Medulla oblongata (tissue), 1 donor: ENCODE data around the gene ARHGAP44.
"Not testable (repeated sequence)": the region's sequence is repeated elsewhere in the genome, so short reads cannot be mapped to it uniquely, and the experiment has no call there.

Source experiments
- DNase-seq: peaks from one replicate; pipeline ENCODE4 v3.0.0-alpha.2; 2015; ENCODE audit errors: extremely low spot score

The ARHGAP44 gene

DNA sequence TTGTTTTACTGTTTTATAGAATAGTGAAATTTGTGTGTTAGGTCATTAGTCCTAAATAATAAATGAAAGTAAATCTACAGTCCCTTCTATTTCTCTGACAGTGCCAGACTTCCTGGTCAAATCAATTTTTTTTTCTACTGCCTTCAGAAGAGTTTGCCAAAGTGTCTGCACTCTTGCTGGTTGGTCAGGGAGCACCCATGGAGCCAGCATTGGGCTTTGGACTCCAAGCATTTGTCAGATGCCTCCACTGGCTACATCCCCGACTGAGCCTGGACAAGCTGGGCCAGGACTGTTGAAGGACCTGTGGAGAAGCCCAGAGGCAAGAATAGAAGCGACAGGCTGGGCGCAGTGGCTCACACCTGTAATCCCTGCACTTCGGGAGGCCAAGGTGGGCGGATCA, 174.9 kb downstream of the ARHGAP44 start:
- DNase-seq, result no peak

DNA sequence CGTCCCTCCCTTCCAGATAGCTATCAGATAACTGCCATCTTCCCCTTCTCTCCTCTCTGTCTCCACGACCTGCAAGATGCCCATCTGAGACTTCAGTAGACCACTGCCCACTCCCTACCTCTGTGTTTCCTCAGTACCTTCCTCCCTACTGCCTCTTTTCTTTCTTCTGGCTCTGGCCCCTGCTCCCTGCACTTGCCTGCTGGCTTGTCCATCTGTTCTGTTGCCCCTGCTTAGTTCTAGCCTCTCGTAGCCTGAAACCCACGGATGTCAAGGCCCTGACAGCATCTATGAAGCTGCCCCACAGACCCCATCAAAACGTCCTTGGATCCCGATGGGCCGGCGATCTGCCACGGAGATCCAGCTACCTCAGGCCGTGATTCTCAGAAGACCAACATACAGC, 175.5 kb downstream of the ARHGAP44 start:
- no peak for DNase-seq

DNA sequence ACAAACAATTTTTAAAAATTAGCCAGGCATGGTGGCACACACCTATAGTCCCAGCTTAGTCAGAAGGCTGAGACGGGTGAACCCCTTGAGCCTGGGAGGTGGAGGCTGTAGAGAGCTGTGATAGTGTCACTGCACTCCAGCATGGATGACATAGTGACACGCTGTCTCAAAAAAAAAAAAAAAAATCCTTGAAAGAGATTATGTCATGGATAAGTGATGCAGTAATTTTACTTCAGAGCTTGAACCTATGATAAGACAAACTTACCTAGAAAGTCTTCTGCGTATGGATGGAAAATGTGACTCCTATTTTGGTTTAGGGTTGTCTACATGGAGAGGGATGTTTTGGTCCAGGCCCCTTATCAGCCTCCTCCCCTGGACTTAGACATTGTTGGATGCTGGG, 176.7 kb downstream of the ARHGAP44 start:
- no peak for DNase-seq

DNA sequence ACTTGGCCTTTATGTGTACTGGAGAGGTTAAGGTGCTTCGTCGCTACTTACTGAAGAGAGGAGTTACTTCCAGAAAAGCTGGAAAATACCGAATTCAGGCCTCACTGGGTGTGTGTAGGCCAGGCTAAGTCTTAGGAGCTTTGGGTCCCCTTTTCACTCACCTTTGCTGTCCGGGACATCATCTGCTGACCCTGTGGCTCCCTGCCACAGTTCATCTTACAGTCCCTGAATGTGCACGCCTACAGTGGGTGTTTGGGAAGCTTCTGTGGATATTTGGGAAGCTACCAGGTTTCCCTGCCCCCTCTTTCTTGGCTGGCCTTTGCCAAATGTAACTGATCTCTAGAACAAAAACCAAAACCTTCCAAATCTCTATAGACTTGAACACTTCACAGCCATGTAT, 177.1 kb downstream of the ARHGAP44 start:
- DNase-seq, result no peak

DNA sequence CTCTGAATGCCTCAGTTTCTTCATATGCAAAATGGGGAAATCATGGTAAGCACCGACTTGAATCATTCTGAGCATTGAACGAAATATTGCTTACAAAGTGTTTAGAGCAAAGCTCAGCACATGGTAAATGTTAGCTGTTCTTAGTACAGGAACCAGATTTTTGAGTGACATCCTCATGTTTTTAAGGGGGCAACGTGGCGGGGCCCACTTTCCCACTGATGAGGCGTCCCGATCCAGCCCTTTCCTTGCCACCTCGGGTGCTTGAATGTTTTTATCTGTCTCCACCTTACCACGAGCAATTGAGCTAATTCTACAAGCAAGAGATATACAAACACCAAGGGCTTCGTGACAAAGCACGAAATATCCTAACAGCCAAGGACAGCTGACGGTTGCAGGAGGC, 178.7 kb downstream of the ARHGAP44 start:
- DNase-seq, result no peak

DNA sequence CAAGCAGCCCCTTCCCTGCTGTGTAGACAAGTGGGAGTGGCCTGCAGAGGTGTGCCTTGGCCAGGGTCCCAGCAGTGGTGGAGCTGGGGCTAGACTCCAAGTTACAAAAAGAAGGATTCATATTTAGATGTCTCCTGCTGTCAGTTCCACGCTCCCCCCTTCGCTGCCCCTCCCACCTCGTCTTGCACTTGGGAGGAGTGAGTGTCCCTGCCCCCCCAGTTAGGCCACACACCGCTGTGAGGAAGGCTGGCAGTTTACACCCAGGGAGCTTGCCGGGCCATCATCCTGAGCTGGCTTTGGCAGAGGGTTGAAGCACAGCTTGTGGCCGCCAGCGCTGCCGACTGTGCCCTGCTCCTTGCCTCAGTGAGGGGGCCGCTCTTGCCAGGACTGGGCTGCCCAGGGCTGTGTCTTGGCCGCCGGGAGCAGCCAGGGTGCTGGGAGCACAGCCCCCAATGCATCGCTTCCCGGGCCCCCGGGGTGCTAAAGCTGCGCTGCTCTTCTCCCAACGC, 184.3 kb downstream of the ARHGAP44 start:
- DNase-seq, result no peak

DNA sequence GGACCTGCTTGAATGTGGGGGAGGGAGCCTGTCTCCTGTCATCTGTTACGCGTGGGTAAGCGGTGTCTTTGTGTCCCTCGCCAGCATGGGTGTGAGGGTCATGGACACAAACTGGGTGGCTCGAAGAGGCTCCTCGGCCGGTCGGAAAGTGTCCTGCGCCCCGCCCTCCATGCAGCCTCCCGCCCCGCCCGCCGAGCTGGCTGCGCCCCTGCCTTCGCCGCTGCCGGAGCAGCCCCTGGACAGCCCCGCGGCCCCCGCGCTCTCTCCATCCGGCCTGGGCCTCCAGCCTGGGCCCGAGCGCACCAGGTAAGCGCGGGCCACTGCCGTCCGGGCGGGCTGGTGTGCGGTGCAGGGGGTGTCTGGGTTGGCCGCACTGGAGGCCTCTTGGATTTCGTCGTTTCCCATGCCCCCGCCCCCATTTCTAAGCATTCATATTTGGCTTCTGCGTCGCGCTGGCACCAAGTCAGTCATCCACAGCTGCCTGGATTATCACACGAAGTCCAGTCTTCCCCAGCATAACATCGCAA, 184.8 kb downstream of the ARHGAP44 start:
- DNase-seq, result no peak

DNA sequence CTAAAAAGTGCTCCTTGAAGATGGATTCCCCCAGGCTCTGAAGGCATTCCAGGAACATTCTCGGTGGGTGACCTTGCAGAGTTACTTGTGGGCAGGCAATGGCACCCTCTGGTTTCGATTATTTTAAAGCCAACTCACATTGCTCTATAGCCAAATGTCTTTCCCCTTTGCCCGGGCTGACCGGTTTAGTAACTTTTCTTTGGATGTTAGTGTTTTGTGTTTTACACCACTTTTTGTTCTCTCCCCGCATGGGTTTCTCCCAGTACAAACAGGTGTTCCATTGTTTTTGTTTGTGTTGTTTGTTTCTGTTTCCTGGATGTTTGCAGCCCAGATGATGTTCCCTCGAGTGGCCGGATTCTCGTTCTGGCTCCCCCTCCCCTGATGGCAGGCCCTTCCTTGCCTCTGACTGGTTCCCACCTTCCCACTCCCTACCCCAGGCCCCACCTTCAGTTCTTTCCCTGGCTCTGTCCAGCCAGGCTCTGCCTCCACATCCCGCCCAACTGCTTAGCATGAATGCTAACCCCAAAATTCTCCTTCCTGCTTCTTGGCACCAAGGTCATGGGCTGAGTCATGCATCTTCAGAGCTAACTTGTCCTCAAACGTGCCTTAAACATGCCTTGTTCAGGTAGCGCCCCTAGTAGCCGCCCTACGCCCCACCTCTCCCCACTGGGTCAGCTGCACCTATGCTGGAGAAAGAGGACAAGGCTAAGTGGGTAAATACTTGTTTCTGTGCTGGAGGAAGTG, 187.9 kb downstream of the ARHGAP44 start:
- no peak for DNase-seq

DNA sequence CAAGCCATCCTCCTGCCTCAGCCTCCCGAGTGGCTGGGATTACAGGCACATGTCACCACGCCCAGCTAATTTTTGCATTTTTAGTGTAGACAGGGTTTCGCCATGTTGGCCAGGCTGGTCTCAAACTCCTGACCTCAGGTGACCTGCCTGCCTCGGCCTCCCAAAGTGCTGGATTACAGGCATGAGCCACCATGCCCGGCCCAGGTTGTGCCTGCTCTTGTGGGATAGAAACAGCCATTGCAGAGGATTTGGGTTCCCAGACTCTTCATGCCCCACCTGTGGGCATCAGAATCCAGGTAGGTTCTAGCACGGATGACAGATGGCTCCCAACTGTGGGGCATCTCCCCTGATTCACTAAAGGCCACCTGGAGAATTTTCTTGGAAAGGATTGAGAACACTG, 189.5 kb downstream of the ARHGAP44 start:
- not testable (repeated sequence) for DNase-seq

DNA sequence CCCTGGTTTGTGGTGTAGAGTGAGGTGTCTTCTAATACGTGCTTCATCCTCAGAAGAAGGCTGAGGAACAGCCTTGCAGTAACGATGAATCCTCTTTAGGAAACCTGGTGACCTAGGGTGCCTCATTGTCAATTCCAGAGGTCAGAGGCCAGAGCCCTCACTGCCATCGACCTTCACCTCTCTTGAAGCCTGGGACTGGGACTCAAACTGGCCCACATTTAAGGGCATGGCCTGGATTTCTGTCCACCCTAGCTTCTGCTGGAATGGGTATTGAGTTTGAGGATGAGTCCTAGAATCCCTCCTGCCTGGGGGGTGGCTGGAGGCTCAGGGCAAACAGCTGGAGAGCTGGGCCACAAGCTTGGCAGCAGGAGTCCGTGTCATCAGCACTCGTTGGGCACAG, 189.9 kb downstream of the ARHGAP44 start:
- no peak for DNase-seq

DNA sequence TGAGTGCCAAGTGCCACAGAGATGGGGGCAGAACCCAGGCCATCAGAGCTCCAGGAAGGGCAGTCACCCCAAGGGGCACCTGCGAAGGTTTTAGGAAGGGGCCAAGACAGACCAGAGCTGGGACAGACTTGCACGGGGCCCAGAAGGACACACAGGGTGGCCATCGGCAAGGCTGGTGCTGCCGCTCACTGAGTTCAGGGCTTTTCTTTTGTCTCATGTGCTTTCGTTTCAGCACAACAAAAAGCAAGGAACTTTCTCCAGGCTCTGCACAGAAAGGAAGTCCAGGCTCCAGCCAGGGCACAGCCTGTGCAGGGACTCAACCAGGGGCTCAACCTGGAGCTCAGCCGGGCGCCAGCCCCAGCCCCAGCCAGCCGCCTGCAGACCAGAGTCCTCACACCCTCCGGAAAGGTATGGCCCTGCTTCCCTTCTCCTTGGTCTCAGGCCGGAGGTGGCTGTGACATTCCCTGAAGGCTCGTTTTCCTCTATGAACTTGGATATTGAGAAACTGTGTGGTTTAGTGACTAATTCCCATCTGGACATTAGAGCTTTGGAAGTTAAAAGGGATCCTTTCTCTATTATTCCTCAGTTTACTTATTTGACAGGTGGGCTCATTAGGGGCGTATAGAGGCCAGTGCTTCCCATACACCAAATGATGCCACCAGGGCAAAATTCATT, 190.7 kb downstream of the ARHGAP44 start:
- DNase-seq, result no peak

DNA sequence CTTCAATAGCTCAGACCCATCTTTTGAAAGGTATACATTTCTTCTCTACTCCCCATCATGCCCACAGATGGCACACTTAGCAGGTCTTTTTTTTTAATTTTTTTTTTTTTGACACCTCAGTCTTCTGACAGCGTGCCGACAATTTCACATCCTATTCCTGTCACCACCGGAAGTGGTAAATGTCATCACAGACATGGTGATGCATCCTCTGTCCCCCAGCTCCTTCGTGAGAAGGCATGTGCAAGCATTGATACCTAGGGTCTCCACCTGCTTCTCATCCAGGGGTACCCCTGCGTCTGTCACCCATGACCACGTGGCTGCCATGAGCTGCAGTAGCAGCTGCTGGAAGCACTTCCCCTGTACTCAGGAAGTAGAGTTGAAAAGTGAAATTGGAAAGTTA, 192.9 kb downstream of the ARHGAP44 start:
- no peak for DNase-seq

DNA sequence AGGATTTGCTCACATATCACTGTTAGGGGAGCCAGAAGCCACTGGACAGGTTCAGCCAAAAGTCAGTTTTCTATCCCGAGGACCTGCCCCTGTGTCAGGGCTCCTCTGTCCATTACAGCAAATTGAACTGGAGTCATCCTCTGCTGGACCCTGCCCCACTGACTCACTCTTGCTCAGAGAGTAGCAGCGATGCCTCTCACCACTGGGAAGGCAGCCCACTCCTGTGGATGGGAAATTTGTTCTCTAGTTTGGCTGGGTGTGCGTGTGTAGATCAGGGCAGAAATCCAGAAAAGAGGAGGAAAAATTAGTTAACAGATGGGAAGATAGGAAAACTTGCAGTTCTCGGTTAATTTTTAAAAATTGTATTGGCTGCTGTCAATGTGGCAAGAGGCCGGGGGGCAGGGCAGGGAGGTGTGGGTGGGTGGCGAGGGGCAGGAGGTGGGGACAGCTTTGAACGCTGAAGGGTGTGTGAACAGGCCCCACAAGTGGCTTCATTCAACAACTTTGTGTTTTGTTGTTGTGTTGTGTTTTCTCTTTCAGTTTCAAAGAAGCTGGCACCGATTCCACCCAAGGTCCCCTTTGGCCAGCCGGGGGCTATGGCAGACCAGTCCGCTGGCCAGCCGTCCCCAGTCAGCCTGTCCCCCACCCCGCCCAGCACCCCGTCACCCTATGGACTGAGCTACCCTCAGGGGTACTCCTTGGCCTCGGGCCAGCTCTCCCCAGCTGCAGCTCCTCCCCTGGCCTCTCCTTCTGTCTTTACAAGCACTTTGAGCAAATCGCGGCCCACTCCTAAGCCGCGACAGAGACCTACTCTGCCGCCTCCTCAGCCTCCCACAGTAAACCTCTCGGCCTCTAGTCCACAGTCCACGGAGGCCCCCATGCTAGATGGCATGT, 194.9 kb downstream of the ARHGAP44 start:
- peak; percentile 52 for DNase-seq

DNA sequence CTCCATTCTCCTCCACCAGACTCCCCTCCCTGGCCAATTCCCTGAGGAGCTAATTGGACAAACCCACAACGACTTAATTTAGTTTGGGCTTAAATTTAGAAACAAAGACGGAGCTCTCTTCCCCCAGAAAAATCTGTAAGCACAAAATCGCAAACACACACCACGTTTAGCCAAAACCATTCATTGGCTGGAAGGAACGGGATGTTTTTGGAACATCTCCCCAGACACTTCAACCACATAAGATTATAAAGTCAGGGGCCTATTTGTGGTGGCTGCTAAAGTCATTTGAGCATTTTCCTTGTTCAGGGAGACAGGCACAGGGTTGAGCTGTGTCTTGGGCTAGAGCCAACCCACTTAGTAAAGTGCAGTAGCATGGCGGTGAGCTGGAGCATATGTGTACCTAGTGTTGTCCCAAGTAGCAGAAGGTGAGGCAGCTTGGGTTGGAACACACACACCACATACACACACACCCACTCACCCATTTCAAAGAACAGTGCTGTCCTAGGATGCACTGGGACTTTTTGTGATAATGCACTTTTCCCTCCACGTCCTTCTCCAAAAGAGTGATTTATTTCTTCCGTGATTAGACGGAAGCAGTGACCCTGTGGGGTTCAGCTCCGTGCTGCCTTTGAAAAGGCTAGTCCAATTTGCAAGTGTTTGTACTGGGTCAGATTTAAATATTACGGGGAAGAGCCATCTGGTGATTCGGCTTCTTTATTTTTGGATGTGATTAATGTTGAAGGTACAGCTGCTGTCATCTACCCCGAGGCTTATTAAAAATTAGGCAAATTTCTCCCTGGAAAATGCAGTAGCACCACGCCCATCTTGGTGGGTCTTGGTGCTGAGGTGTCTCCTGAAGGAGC, 196.4 kb downstream of the ARHGAP44 start:
- no peak for DNase-seq

DNA sequence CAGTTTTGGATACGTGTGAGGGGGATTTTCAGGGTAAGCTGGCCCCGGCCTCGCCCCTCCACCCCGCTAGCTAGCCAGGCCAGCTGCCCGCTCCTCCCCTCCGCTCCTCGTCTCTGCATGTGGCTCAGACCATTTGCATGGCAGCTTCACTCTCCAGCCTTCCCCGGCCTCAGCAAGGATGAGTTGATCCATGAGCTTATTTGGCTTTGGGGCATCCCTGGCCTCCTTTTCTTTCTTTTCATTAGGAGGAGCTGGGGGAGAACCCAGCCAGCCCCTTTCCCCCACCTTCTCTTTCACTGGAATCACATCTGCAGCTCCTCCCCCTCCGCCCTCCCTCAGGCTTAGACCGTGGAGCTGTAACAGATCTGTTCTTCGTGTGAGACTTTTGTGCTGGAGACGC, 197.8 kb downstream of the ARHGAP44 start:
- DNase-seq, result no peak

DNA sequence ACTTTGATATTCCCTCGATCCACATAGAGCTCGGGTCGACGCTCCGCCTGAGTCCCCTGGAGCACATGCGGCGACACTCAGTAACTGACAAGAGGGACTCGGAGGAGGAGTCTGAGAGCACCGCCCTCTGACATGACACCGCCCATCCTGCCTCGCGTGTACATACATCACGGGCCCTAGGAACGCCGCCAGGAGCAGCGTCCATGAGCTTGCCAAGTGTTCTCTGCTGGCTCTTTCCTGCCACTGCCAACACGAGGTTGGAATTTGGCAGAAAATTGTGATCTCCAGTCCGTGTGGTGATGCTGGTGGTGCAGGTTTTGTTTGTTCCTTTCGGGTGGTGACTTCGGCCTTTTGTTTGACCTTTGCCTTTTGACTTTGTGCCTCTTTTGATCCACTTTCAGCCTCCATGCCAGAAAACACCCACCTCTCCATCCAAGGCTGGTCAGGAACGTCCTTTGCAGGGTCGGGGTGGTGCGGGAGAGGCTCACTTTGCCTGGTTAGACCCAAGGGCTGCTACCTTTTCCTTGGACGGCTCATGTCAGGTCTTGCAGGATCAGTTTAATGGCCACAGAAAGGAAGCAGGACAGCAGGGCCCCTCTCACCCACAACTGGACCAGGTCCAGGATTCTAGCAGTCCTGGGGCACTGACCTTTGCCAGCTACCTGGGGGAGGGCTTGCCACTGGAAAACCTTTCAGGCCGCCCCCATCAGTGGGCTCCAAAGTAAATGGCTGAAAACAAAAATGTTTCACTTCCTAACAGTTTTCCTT, 200.9 kb downstream of the ARHGAP44 start:
- no peak for DNase-seq

DNA sequence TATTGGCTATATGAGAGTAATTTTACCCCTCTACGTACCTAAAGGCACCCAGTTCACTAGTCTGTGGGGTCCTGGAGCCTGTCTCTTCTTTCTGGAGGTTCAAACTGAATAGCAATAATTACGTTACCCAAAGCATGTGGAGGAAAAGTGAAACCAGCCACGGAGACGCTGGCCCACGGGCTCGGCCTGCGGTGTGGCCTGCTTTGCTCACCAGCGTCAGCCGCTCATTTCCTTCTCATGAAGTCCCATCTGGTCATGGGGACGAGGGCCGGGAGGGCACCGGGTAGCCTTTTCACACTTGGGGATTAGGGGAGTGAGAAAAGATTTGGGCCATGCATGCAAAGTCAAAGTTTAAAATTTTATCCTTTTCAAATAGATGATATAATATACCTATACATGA, 201.6 kb downstream of the ARHGAP44 start:
- DNase-seq, result no peak

DNA sequence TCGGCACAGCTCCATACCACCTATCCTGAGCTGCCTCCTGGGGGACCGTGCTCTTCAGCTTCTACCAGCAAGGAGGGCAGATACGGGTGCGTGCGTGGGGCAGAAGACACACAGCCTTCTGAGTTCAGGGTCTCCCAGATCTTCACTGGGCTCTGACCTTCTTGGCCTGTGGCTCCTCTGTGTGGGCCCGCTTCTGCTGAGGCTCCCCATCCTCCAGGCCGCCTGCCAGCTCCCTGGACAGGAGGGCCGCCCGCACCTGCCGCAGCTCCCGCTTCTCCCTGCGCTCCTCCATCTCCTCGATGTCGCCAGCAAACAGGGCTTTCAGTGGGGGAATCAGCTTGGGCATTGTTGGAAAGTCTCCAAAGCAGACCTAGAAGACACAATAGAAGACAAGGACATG, 203.4 kb downstream of the ARHGAP44 start:
- no peak for DNase-seq

DNA sequence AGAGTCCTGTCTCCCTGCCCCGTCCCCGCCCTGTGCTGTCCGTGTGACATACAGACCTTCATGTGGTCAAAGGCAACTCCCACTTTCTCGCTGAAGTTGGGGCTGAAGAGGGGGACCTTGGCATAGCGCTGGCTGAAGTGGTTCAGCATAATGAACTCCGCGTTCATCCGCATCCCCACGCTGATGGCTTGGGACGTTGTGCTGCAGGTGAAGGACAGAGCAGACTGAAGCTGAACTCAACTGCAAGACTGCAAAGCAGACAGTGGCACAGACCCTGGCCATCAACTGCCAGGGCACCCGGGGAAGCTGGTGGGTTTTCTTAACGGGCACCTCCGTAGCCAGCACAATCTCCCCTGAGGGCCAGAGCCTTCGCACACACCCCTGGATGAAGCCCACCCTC, 204.3 kb downstream of the ARHGAP44 start:
- no peak for DNase-seq

DNA sequence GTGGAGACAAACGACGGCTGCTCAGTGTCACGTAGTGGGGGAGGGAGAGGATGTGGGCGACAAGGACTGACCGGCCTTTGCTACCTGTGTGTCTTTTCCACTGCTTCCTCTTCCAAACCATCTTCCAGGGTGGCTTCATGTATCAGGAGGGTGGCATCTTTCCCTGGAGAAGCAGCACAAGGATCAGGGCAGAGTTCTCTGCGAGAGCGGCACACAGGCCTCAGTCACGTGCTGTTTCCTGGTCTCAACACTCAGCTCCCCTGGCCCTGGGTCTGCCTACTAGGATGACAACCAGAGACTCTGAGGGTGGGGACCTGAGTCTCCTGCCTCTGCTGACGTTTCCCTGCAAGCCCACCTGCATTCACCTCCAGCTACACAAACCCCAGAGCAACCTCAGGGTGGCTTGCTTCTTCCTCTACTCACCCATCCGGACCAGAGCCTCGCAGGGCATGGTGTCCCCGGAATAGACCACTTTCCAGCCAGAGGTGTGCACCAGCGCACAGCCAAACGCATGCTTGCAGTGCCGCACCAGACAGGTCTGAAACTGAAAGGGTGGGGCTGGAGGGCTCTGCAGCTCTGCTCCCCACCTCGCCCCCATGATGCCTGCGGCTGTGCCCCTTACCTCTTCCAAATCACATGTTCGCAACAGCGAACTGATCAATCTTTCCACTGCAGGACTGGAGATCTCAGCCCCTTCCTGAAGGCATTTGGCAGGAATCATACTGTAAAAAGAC, 205.2 kb downstream of the ARHGAP44 start:
- no peak for DNase-seq
